SK-N-SH treated with all-trans-retinoic acid at 6 μM for 48 hours (cell line): ENCODE measurements around the gene CROCC2.

ENCODE experiments used
- ATAC-seq: fragments of 200-7000 bp; cut with Tn5 transposase; 3 replicates; pipeline ENCODE4 v1.9.1; 2020; ENCODE audit warnings: mild to moderate bottlenecking, moderate library complexity
- BACH2 ChIP-seq: fragments of 250-450 bp; sonication (Bioruptor Pico); IDR thresholded peaks from 2 replicates; pipeline ENCODE4 v1.9.0; 2021; ENCODE audit warnings: mild to moderate bottlenecking, borderline replicate concordance
- CSDC2 ChIP-seq: fragments of 250-450 bp; sonication (Bioruptor Pico); IDR thresholded peaks from 2 replicates; pipeline ENCODE4 v1.5.0; 2020; ENCODE audit warnings: mild to moderate bottlenecking, moderate library complexity
- ESRRG ChIP-seq: fragments of 250-450 bp; sonication (Bioruptor Pico); IDR thresholded peaks from 2 replicates; pipeline ENCODE4 v1.6.1; 2021; ENCODE audit warnings: mild to moderate bottlenecking
- GLIS3 ChIP-seq: fragments of 250-450 bp; sonication (Bioruptor Pico); IDR thresholded peaks from 2 replicates; pipeline ENCODE4 v1.5.0; 2020; ENCODE audit warnings: mild to moderate bottlenecking, moderate library complexity
- ISL1 ChIP-seq: fragments of 250-450 bp; sonication (Bioruptor Pico); IDR thresholded peaks from 2 replicates; pipeline ENCODE4 v2.1.2; 2022; ENCODE audit warnings: mild to moderate bottlenecking, moderate library complexity
- PPARA ChIP-seq: fragments of 250-450 bp; sonication (Bioruptor Pico); IDR thresholded peaks from 2 replicates; pipeline ENCODE4 v1.5.0; 2020; ENCODE audit warnings: mild to moderate bottlenecking, borderline replicate concordance
- RARB ChIP-seq: fragments of 250-450 bp; sonication (Bioruptor Pico); IDR thresholded peaks from 2 replicates; pipeline ENCODE4 v1.8.0; 2021; ENCODE audit warnings: mild to moderate bottlenecking, moderate library complexity
- SNAI2 ChIP-seq: fragments of 250-450 bp; sonication (Bioruptor Pico); IDR thresholded peaks from 2 replicates; pipeline ENCODE4 v1.5.0; 2020; ENCODE audit warnings: mild to moderate bottlenecking, moderate library complexity
- TCF4 ChIP-seq: fragments of 250-450 bp; sonication (Bioruptor Pico); IDR thresholded peaks from 2 replicates; pipeline ENCODE4 v1.8.0; 2021; ENCODE audit warnings: mild to moderate bottlenecking, moderate library complexity, borderline replicate concordance
- ZC3H10 ChIP-seq: fragments of 250-450 bp; sonication (Bioruptor Pico); IDR thresholded peaks from 2 replicates; pipeline ENCODE4 v1.5.1; 2021; ENCODE audit warnings: mild to moderate bottlenecking, moderate library complexity
- ZFP3 ChIP-seq: fragments of 250-450 bp; sonication (Bioruptor Pico); IDR thresholded peaks from 2 replicates; pipeline ENCODE4 v1.5.0; 2020; ENCODE audit warnings: mild to moderate bottlenecking, moderate library complexity
- ZFP30 ChIP-seq: fragments of 450-650 bp; formaldehyde crosslinking; IDR thresholded peaks from 2 replicates; pipeline ENCODE4 v1.5.0; 2022; ENCODE audit warnings: mild to moderate bottlenecking, moderate library complexity
- ZNF565 ChIP-seq: fragments of 450-650 bp; formaldehyde crosslinking; conservative IDR thresholded peaks from 2 replicates; pipeline ENCODE4 v1.5.0; 2020; ENCODE audit warnings: low read depth, mild to moderate bottlenecking, moderate library complexity
- ZNF70 ChIP-seq: fragments of 450-650 bp; formaldehyde crosslinking; IDR thresholded peaks from 2 replicates; pipeline ENCODE4 v1.5.0; 2020; ENCODE audit warnings: mild to moderate bottlenecking, moderate library complexity
- ZNF8 ChIP-seq: fragments of 450-650 bp; formaldehyde crosslinking; IDR thresholded peaks from 2 replicates; pipeline ENCODE4 v1.5.0; 2020; ENCODE audit warnings: mild to moderate bottlenecking, moderate library complexity
- TF ChIP-seq, protein P1 (sequence below): fragments of 250-450 bp; sonication (Bioruptor Pico); IDR thresholded peaks from 2 replicates; pipeline ENCODE4 v1.5.1; 2021; ENCODE audit warnings: mild to moderate bottlenecking, moderate library complexity
- TF ChIP-seq, protein P2 (sequence below): fragments of 250-450 bp; sonication (Bioruptor Pico); IDR thresholded peaks from 2 replicates; pipeline ENCODE4 v1.5.1; 2020; ENCODE audit warnings: low read depth, mild to moderate bottlenecking, moderate library complexity
- TF ChIP-seq, protein P3 (sequence below): fragments of 250-450 bp; sonication (Bioruptor Pico); IDR thresholded peaks from 2 replicates; pipeline ENCODE4 v1.8.0; 2021; ENCODE audit warnings: low read depth, mild to moderate bottlenecking, moderate library complexity, borderline replicate concordance
- TF ChIP-seq, protein P4 (sequence below): fragments of 250-450 bp; sonication (Bioruptor Pico); IDR thresholded peaks from 2 replicates; pipeline ENCODE4 v1.5.0; 2020; ENCODE audit warnings: mild to moderate bottlenecking, moderate library complexity
- TF ChIP-seq, protein P5 (sequence below): fragments of 250-450 bp; sonication (Bioruptor Pico); IDR thresholded peaks from 2 replicates; pipeline ENCODE4 v1.8.0; 2020; ENCODE audit warnings: mild to moderate bottlenecking, moderate library complexity, borderline replicate concordance

The CROCC2 gene

DNA sequence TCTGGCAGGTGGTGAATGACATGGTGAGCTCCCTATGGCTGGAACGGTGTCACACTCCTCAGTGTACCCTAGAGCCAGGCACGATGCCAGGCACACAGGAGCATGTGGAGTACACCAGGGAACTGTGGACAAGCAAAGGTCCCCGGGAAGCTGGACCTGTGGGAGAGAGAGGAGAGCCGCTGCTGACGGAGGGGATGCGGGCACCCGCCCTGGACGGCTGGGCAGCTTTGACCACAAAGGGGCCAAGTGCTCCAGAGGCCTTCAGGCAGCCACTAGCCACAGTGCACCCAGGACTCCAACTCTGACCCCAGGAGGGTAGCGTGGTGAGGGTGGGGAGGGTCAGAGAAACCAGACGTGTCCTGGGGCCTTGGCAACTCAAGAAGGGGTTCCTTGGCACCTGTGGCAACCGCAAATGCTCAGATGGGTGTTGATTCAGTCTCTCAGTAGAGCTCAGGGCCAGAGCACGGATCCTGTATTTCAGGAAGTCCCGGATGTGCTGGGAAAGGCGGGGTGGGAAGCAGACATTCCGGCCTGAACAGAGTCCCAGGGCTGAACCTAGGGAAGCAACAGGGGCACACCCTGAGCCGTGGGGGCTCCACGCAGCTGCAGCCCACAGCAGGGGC, 7.9 kb upstream of the CROCC2 start (continued):
- TF ChIP-seq, protein P1, sequence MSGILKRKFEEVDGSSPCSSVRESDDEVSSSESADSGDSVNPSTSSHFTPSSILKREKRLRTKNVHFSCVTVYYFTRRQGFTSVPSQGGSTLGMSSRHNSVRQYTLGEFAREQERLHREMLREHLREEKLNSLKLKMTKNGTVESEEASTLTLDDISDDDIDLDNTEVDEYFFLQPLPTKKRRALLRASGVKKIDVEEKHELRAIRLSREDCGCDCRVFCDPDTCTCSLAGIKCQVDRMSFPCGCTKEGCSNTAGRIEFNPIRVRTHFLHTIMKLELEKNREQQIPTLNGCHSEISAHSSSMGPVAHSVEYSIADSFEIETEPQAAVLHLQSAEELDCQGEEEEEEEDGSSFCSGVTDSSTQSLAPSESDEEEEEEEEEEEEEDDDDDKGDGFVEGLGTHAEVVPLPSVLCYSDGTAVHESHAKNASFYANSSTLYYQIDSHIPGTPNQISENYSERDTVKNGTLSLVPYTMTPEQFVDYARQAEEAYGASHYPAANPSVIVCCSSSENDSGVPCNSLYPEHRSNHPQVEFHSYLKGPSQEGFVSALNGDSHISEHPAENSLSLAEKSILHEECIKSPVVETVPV (CRISPR knock-in tag), result no peak
- TF ChIP-seq PPARA (CRISPR knock-in tag), result no peak
- TF ChIP-seq, all 23 proteins: peak for 0

DNA sequence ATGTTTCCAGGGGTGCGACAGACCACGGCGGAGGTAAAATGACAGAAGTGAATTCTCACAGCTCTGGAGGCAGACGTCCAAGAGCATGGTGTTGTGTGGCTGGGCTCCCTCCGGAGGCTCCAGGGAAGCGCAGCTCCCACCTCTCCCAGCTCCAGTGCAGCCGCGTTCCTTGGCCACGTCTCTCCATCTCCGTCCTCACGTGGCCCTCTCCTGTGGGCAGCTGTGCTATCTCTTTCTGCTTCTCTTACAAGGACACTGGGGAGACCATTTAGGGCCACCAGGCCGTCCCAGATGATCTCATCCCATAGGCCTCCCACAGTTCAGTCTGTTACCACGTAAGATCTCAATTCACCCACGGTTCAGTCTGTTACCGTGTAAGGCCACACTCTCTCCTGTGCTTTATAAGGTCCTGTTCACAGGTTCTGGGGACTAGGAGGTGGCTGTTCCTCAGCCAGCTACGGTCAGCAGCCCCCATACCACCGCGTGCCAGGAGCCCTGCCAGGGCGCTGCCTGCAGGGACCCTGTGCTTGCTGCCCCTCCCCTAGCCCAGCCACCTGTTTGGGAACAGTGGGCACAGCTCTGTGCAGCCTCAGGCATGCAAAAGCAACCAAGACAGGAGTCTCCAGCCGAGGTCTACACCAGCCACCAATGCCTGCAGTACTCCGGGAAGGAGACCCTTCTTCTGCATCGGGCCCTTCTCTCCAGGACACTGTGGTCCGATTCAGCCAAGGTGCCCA, 7.2 kb upstream of the CROCC2 start:
- ATAC-seq, result no peak

DNA sequence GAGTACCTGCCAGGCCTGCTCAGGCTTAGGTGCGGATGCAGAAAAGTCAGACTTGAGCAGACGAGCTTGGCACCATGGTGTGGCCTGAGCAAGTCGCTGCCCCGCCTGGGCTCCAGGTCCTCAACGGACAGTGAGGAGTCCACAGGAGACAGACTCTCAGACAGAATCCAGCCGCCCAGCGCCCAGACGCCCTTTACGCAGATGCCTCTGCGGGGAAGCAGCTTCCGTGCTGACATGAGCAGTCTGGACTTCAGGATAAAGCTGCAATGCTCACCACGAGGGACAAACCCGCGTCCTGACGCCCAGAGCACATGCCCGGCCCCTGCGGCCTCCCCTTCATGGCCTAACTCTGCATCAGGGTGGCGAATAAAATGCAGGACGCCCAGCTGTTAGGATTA, 6.7 kb upstream of the CROCC2 start:
- TF ChIP-seq SNAI2 (CRISPR knock-in tag), result no peak
- TF ChIP-seq, protein P2, sequence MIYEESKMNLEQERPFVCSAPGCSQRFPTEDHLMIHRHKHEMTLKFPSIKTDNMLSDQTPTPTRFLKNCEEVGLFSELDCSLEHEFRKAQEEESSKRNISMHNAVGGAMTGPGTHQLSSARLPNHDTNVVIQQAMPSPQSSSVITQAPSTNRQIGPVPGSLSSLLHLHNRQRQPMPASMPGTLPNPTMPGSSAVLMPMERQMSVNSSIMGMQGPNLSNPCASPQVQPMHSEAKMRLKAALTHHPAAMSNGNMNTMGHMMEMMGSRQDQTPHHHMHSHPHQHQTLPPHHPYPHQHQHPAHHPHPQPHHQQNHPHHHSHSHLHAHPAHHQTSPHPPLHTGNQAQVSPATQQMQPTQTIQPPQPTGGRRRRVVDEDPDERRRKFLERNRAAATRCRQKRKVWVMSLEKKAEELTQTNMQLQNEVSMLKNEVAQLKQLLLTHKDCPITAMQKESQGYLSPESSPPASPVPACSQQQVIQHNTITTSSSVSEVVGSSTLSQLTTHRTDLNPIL (CRISPR knock-in tag), result no peak
- ATAC-seq, result no peak

More for the DNA sequence above, 7.2 kb upstream of the CROCC2 start:
- TF ChIP-seq, protein P3, sequence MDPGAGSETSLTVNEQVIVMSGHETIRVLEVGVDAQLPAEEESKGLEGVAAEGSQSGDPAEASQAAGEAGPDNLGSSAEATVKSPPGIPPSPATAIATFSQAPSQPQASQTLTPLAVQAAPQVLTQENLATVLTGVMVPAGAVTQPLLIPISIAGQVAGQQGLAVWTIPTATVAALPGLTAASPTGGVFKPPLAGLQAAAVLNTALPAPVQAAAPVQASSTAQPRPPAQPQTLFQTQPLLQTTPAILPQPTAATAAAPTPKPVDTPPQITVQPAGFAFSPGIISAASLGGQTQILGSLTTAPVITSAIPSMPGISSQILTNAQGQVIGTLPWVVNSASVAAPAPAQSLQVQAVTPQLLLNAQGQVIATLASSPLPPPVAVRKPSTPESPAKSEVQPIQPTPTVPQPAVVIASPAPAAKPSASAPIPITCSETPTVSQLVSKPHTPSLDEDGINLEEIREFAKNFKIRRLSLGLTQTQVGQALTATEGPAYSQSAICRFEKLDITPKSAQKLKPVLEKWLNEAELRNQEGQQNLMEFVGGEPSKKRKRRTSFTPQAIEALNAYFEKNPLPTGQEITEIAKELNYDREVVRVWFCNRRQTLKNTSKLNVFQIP, result no peak
- TF ChIP-seq BACH2, result no peak
- TF ChIP-seq ESRRG (CRISPR knock-in tag), result no peak
- no peak for TF ChIP-seq RARB (CRISPR knock-in tag)
- TF ChIP-seq SNAI2 (CRISPR knock-in tag), result no peak
- no peak for TF ChIP-seq TCF4 (CRISPR knock-in tag)
- no peak for TF ChIP-seq GLIS3 (CRISPR knock-in tag)
- no peak for TF ChIP-seq ZFP30
- TF ChIP-seq CSDC2 (CRISPR knock-in tag), result no peak
- TF ChIP-seq ZNF8 (CRISPR knock-in tag), result no peak

DNA sequence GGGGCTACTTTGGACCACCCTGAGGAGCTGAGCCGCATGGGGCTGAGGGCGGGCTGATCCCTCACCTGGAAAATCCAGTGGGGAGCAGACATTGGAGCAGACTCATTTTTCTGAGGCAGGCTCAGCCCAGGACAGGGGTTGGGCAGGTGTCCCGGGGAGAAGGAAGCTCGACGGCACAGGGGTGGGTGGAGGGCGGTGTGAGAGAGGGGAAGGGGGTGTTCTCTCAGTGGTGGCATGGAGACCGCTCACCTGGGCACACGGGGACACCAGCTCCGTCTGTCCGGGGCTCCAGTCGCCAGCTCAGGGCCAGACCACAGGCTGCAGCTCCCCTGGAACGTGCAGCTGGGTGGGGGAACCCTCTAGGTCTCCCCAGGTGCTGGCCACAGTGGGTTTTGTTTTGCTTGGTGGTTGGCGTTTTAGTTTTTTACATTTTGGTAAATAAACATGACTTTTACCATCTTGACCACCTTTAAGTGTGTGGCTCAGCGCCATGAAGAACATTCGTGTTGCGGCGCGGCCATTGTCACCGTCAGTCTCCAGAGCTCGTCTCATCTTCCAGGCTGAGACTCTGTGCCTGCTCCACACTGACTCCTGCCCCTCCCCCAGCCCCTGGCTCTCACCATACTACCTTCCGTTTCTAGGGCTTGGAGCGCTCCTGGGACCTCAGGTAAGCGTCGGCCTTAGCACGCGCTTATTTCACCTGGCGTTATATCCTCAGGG, 5.8 kb upstream of the CROCC2 start:
- TF ChIP-seq ZFP3 (CRISPR knock-in tag) (no peak), ZC3H10 (no peak), ESRRG (CRISPR knock-in tag) (no peak), GLIS3 (CRISPR knock-in tag) (no peak), PPARA (CRISPR knock-in tag) (no peak), BACH2 (no peak), TCF4 (CRISPR knock-in tag) (no peak)
- TF ChIP-seq, protein P4, sequence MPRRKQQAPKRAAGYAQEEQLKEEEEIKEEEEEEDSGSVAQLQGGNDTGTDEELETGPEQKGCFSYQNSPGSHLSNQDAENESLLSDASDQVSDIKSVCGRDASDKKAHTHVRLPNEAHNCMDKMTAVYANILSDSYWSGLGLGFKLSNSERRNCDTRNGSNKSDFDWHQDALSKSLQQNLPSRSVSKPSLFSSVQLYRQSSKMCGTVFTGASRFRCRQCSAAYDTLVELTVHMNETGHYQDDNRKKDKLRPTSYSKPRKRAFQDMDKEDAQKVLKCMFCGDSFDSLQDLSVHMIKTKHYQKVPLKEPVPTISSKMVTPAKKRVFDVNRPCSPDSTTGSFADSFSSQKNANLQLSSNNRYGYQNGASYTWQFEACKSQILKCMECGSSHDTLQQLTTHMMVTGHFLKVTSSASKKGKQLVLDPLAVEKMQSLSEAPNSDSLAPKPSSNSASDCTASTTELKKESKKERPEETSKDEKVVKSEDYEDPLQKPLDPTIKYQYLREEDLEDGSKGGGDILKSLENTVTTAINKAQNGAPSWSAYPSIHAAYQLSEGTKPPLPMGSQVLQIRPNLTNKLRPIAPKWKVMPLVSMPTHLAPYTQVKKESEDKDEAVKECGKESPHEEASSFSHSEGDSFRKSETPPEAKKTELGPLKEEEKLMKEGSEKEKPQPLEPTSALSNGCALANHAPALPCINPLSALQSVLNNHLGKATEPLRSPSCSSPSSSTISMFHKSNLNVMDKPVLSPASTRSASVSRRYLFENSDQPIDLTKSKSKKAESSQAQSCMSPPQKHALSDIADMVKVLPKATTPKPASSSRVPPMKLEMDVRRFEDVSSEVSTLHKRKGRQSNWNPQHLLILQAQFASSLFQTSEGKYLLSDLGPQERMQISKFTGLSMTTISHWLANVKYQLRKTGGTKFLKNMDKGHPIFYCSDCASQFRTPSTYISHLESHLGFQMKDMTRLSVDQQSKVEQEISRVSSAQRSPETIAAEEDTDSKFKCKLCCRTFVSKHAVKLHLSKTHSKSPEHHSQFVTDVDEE (CRISPR knock-in tag), result no peak
- no peak for ATAC-seq

DNA sequence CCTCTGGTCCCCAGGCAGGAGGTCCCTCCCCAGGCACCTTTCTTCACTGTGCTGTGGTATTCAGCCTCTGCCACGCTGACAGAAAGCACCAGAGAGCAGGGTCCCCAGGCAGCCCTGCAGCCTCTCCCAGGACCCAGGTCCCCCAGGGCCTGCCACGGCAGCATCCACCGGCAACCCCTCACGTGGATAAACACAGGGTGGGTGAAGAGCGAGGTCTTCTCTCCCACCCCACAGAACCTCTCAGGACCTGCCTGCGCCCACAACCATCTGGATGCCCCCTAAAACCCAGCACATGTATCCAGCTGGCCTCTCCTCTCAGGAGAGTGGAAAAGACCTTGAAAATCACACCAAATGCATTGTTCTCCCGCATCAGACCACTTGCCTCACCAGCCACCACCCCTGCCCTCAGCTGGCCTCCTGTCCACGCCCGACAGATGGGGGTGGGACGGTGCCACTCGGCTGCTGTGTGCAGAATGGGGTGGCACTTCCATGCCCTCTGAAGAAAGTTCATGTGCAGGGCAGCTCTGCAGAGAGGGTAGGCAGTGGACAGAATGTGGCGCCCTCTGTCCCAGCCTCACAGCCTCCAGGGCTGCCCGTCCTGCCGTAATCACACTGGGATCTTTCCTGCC, 4.0 kb upstream of the CROCC2 start:
- ATAC-seq, result no peak
- TF ChIP-seq ZFP30 (no peak), RARB (CRISPR knock-in tag) (no peak), GLIS3 (CRISPR knock-in tag) (no peak), ZFP3 (CRISPR knock-in tag) (no peak), ZNF565 (CRISPR knock-in tag) (no peak), ZNF70 (CRISPR knock-in tag) (no peak), TCF4 (CRISPR knock-in tag) (no peak), ISL1 (no peak), ESRRG (CRISPR knock-in tag) (no peak), SNAI2 (CRISPR knock-in tag) (no peak)
- TF ChIP-seq, protein P5, sequence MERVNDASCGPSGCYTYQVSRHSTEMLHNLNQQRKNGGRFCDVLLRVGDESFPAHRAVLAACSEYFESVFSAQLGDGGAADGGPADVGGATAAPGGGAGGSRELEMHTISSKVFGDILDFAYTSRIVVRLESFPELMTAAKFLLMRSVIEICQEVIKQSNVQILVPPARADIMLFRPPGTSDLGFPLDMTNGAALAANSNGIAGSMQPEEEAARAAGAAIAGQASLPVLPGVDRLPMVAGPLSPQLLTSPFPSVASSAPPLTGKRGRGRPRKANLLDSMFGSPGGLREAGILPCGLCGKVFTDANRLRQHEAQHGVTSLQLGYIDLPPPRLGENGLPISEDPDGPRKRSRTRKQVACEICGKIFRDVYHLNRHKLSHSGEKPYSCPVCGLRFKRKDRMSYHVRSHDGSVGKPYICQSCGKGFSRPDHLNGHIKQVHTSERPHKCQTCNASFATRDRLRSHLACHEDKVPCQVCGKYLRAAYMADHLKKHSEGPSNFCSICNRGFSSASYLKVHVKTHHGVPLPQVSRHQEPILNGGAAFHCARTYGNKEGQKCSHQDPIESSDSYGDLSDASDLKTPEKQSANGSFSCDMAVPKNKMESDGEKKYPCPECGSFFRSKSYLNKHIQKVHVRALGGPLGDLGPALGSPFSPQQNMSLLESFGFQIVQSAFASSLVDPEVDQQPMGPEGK (CRISPR knock-in tag), result no peak
- TF ChIP-seq, protein P1 (CRISPR knock-in tag), result no peak
